GM18909 (cell line): ENCODE data around the gene PEF1.

ENCODE experiments used
- ATAC-seq: cut with Tn5 transposase; IDR thresholded peaks from one replicate; pipeline ENCODE4 v1.9.1; 2021; ENCODE audit warnings: mild to moderate bottlenecking; ENCODE audit not compliant: unreplicated experiment, poor library complexity

Gene PEF1

DNA sequence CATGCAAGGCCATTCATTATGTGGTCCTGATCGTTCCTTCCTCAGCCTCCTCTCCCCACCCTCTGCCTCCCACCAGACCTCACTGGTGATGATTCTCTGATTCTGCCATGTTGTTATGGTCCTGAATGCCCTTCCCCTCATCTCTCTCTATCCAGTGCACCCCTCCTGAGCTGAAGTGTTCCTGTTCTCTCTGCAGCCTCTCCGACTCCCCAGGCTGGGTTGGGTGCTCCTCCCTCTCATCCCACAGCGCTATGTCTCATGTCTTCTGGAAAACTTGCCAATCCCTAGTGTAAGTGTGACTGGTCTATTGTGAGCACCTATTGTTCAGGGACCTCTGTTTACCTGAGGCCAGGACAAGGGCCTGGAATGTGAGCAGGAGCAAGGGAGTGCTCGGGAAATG, 11.1 kb upstream of the PEF1 start:
- ATAC-seq, result no peak

DNA sequence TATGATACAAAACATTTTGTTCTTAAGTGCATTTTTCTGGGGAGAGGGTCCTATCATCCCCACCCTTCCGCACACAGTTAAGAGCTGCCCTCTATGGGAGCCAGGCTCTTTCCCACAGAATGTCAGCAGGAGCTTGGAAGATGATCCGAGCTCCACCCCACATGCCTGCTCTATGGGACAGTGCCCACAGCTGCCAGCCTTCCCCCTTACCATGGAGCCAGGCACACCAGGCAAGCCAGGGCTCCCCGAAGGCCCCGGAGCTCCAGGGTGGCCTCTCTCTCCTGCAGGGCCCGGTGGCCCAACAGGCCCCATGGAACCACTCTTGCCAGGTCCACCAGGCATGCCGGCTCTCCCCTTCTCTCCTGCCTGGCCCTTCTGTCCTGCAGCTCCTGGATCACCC, 10.4 kb upstream of the PEF1 start:
- ATAC-seq, result no peak

DNA sequence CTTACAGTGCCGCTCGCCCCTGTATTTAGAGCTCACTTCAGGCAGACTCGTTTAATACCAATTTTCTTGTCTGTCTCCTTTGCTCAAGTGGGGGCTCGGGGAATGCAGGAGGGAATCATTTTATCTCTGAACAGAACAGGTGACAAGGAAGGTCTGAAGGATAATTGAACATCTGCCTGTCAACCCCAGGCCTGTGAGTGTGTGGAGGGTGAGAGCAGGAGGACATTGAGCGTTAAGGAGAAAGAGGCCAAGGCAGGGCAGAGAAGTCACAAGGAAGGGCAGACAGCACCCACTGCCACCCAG, 9.7 kb upstream of the PEF1 start:
- ATAC-seq, result no peak

DNA sequence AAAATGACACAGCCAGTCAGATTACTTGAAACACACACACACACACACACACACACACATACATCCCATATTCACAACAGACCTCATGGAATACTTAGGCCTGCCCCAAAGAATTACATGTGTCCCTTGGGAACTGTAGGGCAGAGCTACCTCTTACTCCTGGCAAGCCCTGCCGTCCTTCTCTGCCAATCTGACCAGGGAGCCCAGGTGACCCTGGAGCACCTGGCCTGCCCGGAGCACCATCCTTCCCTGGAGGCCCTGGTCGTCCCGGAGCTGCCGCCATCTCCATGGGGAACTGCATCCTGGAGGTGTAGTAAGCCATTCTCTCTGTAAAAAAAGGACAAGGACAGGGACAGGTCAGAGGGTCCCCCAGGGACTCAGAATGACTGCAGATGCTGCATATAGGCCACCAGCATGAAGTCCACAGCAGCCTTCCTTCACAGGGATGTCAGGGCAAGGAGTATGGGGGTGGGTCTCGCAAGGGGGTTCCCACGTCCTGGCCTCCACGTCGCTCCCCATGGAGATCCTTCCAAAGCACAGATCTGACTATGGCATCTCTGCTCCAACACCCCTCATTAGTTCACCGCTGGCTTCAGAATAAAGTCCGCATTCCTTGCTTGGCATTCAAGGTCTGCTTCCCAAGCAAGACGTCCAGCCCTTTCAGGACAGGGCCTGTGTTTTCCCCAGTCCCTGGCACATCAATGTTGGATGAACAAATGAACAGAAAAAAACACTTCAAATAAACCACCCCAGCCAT, 9.2 kb upstream of the PEF1 start:
- no peak for ATAC-seq

DNA sequence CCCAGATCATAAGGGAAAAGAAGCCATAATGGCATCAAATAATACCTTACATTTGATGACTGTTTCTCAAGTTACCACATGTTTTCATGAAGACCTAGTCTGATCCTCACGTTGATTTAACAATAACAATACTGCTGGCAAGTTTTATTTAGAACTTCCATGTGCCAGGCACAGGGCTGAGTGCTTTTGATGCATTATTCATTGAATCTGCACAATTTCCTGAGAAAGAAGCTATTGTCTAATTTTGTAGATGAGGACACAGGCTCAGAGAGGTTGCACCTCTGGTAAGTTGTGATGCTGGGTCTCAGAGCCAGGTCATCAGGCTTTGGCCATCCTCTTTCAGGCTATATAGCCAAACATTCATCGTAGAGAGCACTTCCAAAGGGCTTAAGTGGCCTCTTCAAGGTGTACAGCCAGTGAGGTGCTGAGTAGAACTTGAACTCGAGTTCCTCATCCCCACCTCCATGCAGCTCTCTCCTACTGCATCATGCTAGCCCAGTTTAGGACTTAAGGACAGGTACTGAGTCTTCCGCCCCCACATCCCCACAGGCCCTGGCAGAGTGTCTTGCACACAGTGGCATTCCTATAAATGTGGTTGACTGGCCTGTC, 8.3 kb upstream of the PEF1 start:
- no peak for ATAC-seq

DNA sequence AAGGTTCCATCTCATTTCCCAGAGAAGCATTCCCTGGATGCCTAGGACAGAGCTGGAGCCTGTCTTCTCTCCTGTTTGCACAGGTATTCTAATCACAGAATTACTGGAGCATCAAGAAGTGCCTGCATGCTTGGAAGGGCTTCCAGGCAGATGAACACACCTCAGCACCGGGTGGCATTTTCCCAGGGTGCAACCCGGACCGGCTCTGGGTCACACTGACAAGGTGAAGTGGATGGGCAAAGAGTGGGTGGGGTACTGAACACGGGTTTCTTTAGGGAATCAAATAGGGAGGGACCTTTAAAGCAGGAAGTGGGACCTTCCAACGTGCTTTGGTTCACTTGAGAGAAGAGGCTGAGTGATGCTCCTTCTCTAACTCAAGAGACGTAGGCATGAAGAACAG, 7.1 kb upstream of the PEF1 start:
- ATAC-seq, result no peak

DNA sequence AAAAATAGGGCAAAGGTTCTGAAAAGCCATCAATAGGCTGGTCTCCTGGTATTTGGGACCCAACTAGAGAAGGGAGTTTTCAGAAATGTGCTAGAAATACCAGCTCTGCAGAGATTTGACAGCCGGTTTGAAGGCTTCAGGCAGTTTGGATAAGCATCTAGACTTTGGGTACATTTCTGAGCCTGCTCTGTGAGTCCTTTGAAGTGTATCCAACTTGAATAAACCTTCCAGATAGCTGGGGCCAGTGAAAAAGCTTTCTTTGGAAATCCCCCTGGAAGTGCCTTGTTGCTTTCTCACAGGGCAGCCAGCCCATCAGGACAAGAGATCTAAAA, 6.4 kb upstream of the PEF1 start:
- ATAC-seq, result no peak

DNA sequence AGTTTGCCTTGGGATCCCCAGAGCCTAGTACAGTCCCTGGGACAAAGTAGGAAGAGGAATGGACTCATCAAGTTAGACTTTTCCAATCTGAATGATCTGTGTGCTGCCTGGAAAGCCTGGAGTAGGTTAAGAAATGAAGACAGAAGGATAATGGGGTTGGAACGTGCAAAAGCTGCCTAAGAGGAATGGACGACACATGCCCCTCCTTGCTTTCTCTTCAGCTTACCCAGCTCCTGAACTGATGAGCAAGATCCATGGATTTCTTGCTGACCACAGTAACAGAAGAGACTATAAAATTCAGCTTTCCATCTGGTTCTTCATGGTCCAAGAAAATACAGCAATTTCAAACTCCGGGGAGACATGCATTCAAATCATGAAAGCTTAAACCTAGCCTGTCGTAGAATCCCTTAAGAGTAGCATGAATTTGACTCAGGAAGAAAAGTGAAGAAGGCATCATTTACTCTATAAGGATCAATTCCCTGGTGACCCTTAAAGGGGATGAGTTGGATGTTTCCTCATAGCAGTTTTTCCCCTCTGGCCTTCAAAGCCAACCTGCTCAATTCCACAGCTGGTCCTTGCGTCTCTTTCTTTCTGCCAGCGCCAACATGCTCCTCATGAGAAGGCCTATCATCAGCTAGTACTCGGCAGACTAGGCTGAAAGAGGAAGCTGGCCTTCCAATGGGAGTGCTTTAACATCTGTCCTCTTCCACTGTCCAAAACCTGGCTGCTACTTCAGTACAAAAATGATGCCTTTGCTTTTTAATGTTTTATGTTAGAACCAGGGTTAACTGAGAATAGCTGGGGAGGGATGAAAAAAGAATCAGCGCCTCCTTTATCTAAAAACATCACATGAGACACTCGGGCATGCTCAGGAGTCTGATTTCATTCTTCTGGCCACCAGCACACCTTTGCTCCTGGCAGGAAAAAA, 5.7 kb upstream of the PEF1 start:
- no peak for ATAC-seq

DNA sequence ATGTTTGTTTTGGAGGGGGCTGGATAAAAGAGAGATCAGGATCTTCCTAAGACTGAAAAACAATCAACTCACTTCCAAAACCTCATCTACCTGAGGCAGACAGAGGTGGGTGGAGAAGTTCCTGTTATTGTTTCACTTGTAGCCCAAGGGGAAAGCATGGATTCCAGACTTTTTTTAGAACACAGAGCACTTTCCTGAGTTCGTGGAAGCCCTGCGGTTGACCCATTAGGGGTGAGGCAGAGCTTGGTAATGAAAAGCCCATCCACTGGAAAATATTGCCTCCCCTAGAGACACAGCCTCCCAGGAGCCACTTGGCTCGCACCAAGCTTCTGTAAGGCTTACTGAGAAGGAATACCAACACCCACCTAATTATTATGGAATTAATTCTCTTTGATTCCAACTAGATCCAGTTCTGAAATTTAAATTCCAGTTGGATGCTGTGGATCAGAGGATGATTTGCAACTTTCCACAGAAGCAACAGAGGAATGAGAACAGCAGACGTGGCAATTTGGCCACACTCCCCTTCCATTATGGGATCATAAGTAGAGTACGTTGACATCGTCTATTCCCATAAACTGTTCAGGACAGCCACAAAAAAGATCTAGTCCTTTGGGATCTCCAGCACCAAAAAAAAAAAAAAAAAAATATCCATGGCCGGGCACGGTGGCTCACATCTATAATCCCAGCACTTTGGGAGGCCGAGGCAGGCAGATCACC, 4.1 kb upstream of the PEF1 start:
- ATAC-seq, result no peak

DNA sequence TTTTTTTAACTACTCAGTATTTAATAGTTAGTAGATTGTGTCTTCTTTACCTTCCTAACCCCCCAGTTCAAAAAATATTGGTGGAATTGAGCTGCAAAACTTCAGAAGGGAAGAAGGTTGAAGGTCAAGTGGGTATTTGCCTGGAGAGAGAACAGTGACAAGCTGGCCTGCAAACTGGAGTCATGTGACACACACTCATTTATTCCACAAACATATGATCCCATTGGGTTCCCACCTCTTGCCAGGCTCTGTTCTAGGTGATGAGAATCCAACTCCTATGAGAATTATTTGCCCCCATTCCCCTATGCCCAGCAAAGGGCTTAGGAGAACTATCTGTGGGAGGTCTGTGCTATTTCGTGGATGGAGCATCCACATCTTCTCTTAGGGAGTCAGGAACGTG, 3.5 kb upstream of the PEF1 start:
- no peak for ATAC-seq

DNA sequence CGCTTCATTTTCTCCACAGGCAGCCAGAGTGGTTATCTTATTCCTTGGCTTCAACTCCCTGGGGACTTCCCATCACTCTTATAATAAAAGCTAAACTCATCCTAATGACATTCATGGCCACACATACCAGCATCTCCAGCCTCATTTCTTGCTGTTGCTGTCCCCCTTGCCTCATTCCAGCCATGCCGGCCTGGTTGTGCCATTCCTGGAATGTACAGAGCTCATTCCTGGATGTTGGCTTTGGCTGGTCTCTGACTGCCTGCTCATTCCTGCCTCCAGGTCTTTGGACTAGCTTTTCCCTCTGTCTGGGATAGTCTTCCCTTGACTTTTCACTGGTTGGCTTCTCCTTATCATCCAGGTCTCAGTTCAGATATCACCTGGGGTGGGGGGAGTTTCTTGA, 2.4 kb upstream of the PEF1 start:
- ATAC-seq, result no peak

DNA sequence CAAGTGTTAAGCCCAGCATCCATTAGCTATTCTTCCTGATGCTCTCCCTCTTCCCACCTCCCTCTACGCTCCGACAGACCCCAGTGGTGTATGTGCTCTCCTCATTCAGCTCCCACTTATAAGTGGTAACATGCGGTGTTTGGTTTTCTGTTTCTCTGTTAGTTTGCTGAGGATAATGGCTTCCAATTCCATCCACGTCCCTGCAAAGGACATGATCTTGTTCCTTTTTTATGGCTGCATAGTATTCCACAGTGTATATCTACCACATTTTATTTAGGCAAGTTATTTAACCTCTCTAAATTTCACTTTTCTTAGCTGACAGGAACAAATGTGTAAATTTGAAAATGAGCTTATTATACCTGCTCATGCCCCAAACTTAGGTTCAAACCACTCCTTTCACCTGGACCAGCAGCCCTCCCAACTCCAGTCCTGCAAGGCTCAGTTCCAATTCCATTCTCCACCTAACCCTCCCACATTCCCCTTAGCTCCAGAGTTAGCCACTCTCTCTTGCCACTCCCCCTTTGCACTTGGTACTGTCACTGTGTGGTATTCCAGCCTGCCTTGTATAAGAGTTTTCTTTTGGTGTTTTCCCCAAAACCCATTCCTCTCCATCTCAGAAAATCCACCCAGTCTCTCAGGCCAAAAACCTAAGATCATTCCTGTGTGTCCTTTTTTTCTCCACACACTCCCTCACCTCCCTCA, 1.7 kb upstream of the PEF1 start:
- no peak for ATAC-seq

DNA sequence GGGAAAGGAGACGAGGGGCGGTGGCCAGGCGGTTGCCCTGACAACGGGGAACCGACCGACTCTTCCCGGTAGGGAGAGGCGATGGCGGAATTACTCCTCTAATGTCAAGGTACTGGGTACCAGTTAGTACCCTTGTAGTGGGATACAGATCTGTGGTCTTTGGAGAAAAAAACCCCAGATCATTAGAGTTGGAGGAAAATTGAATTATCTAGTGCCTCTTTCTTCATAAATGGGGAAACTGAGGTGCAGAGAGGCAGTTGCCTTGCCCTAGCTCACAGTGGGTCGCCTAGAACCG, 545 bp upstream of the PEF1 start:
- no peak for ATAC-seq

DNA sequence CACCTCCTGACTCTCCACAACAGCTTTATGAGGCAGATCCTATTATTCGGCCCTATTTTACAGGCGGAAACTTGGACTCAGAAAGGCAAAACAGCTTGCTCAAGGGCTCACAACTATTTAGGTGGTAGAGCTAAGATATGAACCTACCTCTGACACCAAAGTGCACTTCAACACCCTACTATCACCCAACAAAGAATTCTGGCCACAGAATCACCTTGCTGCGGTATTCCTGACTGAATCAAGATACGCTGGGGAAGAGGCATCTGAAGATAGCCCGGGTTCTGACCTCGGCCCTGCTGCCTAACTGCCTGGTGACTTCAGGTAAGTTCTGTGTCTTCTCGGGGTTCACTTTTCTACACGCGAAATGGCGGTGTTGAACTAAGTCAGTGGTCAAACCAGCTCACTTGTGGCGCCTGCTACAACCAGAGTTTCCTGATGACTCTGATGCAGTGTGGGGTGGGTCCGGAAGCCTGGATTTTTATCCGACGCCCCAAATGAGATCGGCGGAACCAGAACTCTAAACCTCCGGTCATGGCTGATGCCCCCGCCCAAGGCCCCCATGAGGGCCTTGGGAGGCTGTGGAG, 608 bp downstream of the PEF1 start:
- no peak for ATAC-seq

DNA sequence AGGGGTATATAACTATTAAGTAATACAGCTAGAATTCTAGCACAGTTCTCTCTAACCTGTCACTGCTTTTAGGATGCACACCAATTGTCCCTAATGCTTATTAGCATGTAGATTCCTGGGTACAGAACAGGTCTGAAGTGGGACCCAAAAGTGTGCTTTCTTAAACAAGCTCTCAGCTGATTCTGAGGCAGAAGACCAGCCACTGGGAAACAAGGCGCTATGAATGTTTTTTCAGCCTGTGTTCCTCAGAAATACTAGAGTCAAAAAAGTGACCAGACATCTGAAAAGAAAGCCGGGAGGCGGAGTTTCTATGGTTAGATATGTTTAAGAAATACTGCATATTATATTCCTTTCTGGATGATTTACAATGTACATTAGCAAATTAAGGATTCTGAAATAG, 1.8 kb downstream of the PEF1 start:
- no peak for ATAC-seq

DNA sequence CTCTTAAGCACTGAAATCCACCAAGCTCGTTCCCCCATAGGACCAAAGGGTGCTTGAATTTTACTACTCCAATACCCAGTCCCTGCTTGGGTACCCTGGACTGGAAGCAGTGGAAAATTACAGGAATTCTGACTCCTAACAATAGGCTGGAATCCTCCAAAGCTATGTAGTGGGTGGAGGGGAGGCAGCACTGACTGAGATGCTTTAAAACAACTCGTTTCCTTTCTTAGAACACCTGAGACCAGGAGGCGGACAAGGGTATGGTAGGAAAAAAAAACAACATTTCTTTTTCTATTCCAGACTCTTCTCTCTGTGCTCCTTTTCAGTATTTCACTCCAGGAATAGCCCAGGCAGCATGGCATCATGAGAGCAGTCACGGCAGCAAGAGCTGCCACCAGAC, 2.3 kb downstream of the PEF1 start:
- ATAC-seq, result no peak

DNA sequence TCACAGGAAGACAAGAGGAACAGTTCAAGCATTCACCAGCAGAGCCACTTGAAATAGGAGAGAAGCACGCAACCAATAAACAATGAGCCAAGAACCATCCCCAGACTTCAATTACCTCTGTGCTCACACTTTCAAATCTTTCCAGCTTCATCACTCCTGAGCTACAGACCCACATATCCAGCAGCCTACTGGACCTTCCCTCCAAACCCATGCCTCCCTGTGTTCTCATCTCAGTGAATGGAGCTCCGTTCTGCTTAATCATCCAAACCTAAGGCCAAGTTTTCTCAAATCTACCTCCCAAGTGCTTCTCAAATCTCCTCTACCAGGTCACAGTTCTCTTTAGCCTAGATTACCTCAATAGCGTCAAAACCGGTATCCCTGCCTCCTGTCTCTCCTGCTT, 3.7 kb downstream of the PEF1 start:
- ATAC-seq, result no peak

DNA sequence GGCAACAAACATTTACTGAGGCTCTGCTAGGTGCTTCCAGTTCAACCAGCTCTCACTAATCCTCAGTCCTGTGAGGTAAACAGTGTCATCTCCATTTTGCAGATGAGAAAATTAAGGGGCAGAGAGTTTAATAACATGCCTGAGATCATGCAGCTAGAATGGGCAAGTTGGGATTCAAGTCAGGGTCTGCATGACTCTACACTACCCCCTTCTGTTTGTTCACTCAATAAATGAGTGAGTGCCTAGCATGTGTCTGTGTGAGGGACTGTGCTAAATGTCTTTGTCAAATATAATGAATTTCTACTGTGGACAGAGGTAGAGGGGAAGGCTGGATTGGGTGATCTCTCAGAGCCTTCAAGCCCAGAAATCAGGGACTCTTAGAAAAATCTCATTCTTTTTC, 4.5 kb downstream of the PEF1 start:
- ATAC-seq, result no peak

DNA sequence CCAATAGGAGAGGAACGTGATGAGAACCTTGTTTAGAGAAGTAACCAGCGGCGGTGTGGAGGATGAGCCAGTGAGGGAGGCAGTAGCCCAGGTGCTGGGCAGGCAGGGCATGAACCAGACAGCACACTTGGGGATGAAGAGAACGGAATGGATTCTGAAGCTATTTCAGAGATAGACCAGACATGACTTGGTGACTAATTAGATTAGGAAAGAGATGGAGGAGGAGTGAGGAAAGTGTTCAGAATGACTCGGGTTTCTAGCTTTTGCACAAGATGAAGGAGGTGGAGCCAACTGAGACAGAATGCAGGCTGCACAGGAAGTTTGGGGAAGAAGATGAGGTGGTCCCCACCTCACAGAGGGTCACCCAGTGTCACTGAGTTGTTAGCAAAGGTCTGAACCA, 5.1 kb downstream of the PEF1 start:
- ATAC-seq, result no peak

DNA sequence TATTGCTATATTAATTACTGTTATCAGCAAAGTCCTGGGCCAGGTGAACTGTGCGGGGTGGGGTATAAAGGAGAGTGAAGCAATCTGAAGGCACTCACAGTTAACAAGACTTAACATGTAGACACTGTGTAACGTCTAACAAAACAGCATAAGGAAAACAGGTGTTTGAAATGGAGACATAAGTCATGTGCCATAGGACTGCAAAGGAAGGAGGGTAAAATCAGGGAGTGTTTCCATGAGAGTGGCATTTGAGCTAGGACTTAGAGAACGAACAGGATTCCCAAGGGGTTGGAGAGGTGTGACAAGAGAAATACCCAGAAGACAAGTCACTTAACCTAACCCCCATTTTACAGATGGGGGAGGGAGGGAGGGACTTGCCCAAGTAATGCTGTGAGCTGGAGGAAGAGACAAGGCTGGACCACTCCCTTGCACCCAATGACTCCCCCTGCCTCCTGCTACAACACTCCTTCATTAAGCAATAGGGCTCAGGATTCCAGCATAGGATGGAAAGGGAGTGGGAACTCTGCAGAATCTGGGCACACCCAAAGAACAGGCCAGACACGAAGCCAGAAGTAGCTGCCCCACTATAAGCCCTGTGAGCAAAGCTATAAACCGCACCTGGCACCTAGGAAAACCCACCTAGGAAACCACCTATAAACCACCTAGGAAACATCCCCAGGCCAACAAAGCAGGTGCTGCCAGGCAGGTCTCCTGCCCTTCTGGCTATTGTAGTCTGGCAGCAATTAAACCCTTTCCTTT, 6.6 kb downstream of the PEF1 start:
- ATAC-seq, result no peak
